ENCODE measurements around the gene BTG4.

GRCh38 chr11:111549869-111550203, 37.6 kb upstream of the BTG4 start:
- TF ChIP-seq EZH2 (IDR thresholded peaks at IDR 0.05; ENCODE audit: insufficient read depth, poor library complexity, severe bottlenecking): no peak
- no peak for TF ChIP-seq EZH2phosphoT487 (IDR thresholded peaks at IDR 0.05; ENCODE audit: insufficient read depth, low read depth)

Data from GM23248 (cell line).